Measurements from ENCODE around the gene OGDHL. TPM values are rescaled to one million over a fixed set of nuclear protein-coding genes. Genes with fewer than 3 reads are reported as not detected.

The OGDHL gene
- total RNA-seq, 2 experiments from 2014 or later, result not detected

GRCh38 chr10:49710966-49711365 lies 51.2 kb downstream of the OGDHL start:
- Mint-ChIP-seq H3K27me3 (peaks cover 5% of the 10 kb centered on the region), H3K4me3 (no peak overlapping the region), H3K36me3 (no peaks in the 10 kb centered on the region), H3K27ac (no peak overlapping the region), H3K4me1 (no peaks in the 10 kb centered on the region), H3K9me3 (peaks cover 2% of the 10 kb centered on the region)
- ATAC-seq (ENCODE audit: low read depth), result no peak
- POLR2A ChIA-PET, result no interaction called here
- DNase-seq, result no peak

GRCh38 chr10:49709934-49710333 lies 52.2 kb downstream of the OGDHL start:
- no peaks in the 10 kb centered on the region for H3K36me3 Mint-ChIP-seq

GRCh38 chr10:49707585-49707984 lies 54.5 kb downstream of the OGDHL start:
- H3K27me3 Mint-ChIP-seq, result peaks cover 10% of the 10 kb centered on the region
- ATAC-seq (ENCODE audit: low read depth) (no peak), DNase-seq (no peak)
- H3K9me3 Mint-ChIP-seq, result peaks cover 4% of the 10 kb centered on the region
- H3K27ac Mint-ChIP-seq, result no peak overlapping the region
- no peaks in the 10 kb centered on the region for H3K36me3 Mint-ChIP-seq
- POLR2A ChIA-PET, result no interaction called here
- no peak overlapping the region for H3K4me3 Mint-ChIP-seq
- no peaks in the 10 kb centered on the region for H3K4me1 Mint-ChIP-seq

More at GRCh38 chr10:49709934-49710333, 52.2 kb downstream of the OGDHL start:
- H3K27ac Mint-ChIP-seq, result no peak overlapping the region
- DNase-seq (no peak), ATAC-seq (ENCODE audit: low read depth) (no peak)
- H3K4me3 Mint-ChIP-seq, result no peak overlapping the region
- peaks cover 9% of the 10 kb centered on the region for H3K27me3 Mint-ChIP-seq
- POLR2A ChIA-PET, result no interaction called here
- no peaks in the 10 kb centered on the region for H3K4me1 Mint-ChIP-seq
- peaks cover 5% of the 10 kb centered on the region for H3K9me3 Mint-ChIP-seq

- no peak overlapping the region for H3K27ac Mint-ChIP-seq
- peaks cover 11% of the 10 kb centered on the region for H3K27me3 Mint-ChIP-seq
- peaks cover 4% of the 10 kb centered on the region for H3K9me3 Mint-ChIP-seq
- no peak overlapping the region for H3K4me3 Mint-ChIP-seq
- H3K4me1 Mint-ChIP-seq, result no peaks in the 10 kb centered on the region
- H3K36me3 Mint-ChIP-seq, result no peaks in the 10 kb centered on the region
- POLR2A ChIA-PET, result no interaction called here
- DNase-seq (no peak), ATAC-seq (ENCODE audit: low read depth) (no peak)
Observed at GRCh38 chr10:49700997-49701396, 61.1 kb downstream of the OGDHL start.

- POLR2A ChIA-PET, result no interaction called here
- Mint-ChIP-seq H3K4me1 (no peaks in the 10 kb centered on the region), H3K27ac (no peak overlapping the region), H3K4me3 (no peak overlapping the region), H3K36me3 (no peaks in the 10 kb centered on the region), H3K27me3 (peaks cover 10% of the 10 kb centered on the region), H3K9me3 (peaks cover 2% of the 10 kb centered on the region)
- DNase-seq, result no peak
- no peak for ATAC-seq (ENCODE audit: low read depth)
Observed at GRCh38 chr10:49700211-49700610, 61.9 kb downstream of the OGDHL start.

GRCh38 chr10:49698679-49699078 lies 63.4 kb downstream of the OGDHL start:
- peaks cover 10% of the 10 kb centered on the region for H3K27me3 Mint-ChIP-seq

GRCh38 chr10:49696311-49696710 lies 65.8 kb downstream of the OGDHL start:
- H3K4me3 Mint-ChIP-seq, result no peak overlapping the region
- peaks cover 26% of the 10 kb centered on the region for H3K27me3 Mint-ChIP-seq
- DNase-seq (no peak), ATAC-seq (ENCODE audit: low read depth) (no peak)
- H3K4me1 Mint-ChIP-seq, result no peaks in the 10 kb centered on the region
- POLR2A ChIA-PET, result no interaction called here
- H3K27ac Mint-ChIP-seq, result no peak overlapping the region
- H3K36me3 Mint-ChIP-seq, result no peaks in the 10 kb centered on the region
- H3K9me3 Mint-ChIP-seq, result no peaks in the 10 kb centered on the region

More at GRCh38 chr10:49698679-49699078, 63.4 kb downstream of the OGDHL start:
- H3K27ac Mint-ChIP-seq, result no peak overlapping the region
- H3K9me3 Mint-ChIP-seq, result no peaks in the 10 kb centered on the region
- no peaks in the 10 kb centered on the region for H3K36me3 Mint-ChIP-seq
- ATAC-seq (ENCODE audit: low read depth), result no peak
- no peaks in the 10 kb centered on the region for H3K4me1 Mint-ChIP-seq
- H3K4me3 Mint-ChIP-seq, result no peak overlapping the region
- POLR2A ChIA-PET, result no interaction called here
- DNase-seq, result no peak

GRCh38 chr10:49694466-49694865 lies 67.7 kb downstream of the OGDHL start:
- Mint-ChIP-seq H3K4me3 (no peak overlapping the region), H3K27ac (no peak overlapping the region), H3K27me3 (peaks cover 44% of the 10 kb centered on the region), H3K9me3 (peaks cover 1% of the 10 kb centered on the region), H3K36me3 (no peaks in the 10 kb centered on the region), H3K4me1 (no peaks in the 10 kb centered on the region)
- POLR2A ChIA-PET, result no interaction called here
- DNase-seq (no peak), ATAC-seq (ENCODE audit: low read depth) (no peak)

GRCh38 chr10:49691588-49691987 lies 70.5 kb downstream of the OGDHL start:
- Mint-ChIP-seq H3K27ac (no peak overlapping the region), H3K27me3 (peaks cover 60% of the 10 kb centered on the region), H3K9me3 (peaks cover 1% of the 10 kb centered on the region), H3K36me3 (no peaks in the 10 kb centered on the region), H3K4me1 (no peaks in the 10 kb centered on the region), H3K4me3 (no peak overlapping the region)
- POLR2A ChIA-PET, result no interaction called here
- ATAC-seq (ENCODE audit: low read depth) (no peak), DNase-seq (no peak)

GRCh38 chr10:49690698-49691356 lies 71.3 kb downstream of the OGDHL start:
- Mint-ChIP-seq H3K27me3 (peaks cover 60% of the 10 kb centered on the region), H3K4me3 (no peak overlapping the region), H3K36me3 (no peaks in the 10 kb centered on the region), H3K4me1 (no peaks in the 10 kb centered on the region), H3K27ac (no peak overlapping the region), H3K9me3 (peaks cover 1% of the 10 kb centered on the region)
- POLR2A ChIA-PET, result no interaction called here
- no peak for ATAC-seq (ENCODE audit: low read depth)
- DNase-seq, result no peak

GRCh38 chr10:49689882-49690510 lies 72.1 kb downstream of the OGDHL start:
- Mint-ChIP-seq H3K27me3 (peaks cover 62% of the 10 kb centered on the region), H3K27ac (no peak overlapping the region), H3K36me3 (no peaks in the 10 kb centered on the region), H3K4me1 (no peaks in the 10 kb centered on the region), H3K4me3 (no peak overlapping the region), H3K9me3 (peaks cover 1% of the 10 kb centered on the region)
- POLR2A ChIA-PET, result no interaction called here
- ATAC-seq (ENCODE audit: low read depth) (no peak), DNase-seq (no peak)

- Mint-ChIP-seq H3K27ac (no peak overlapping the region), H3K9me3 (peaks cover 1% of the 10 kb centered on the region), H3K27me3 (peaks cover 64% of the 10 kb centered on the region), H3K36me3 (no peaks in the 10 kb centered on the region), H3K4me3 (no peak overlapping the region), H3K4me1 (no peaks in the 10 kb centered on the region)
- no peak for DNase-seq
- no peak for ATAC-seq (ENCODE audit: low read depth)
- POLR2A ChIA-PET, result no interaction called here
Observed at GRCh38 chr10:49688920-49689319, 73.2 kb downstream of the OGDHL start.

GRCh38 chr10:49688261-49688846 lies 73.8 kb downstream of the OGDHL start:
- POLR2A ChIA-PET, result no interaction called here
- no peak for ATAC-seq (ENCODE audit: low read depth)
- DNase-seq, result no peak
- peaks cover 66% of the 10 kb centered on the region for H3K27me3 Mint-ChIP-seq
- H3K4me1 Mint-ChIP-seq, result no peaks in the 10 kb centered on the region
- no peaks in the 10 kb centered on the region for H3K36me3 Mint-ChIP-seq
- peaks cover 1% of the 10 kb centered on the region for H3K9me3 Mint-ChIP-seq
- H3K27ac Mint-ChIP-seq, result no peak overlapping the region
- no peak overlapping the region for H3K4me3 Mint-ChIP-seq

GRCh38 chr10:49686651-49687050 lies 75.5 kb downstream of the OGDHL start:
- POLR2A ChIA-PET, result no interaction called here
- ATAC-seq (ENCODE audit: low read depth), result no peak
- Mint-ChIP-seq H3K36me3 (no peaks in the 10 kb centered on the region), H3K27me3 (peaks cover 54% of the 10 kb centered on the region), H3K4me3 (no peak overlapping the region), H3K27ac (no peak overlapping the region), H3K4me1 (no peaks in the 10 kb centered on the region), H3K9me3 (peaks cover 4% of the 10 kb centered on the region)
- DNase-seq, result no peak
